ENCODE measurements around the gene THSD7B. TPM values are rescaled to one million over a fixed set of nuclear protein-coding genes. Genes with fewer than 3 reads are reported as not detected.

The THSD7B gene
- total and polyA plus RNA-seq, 9 of the 15 experiments (the other 6 are each of a cell fraction or from before 2014, with no cell fraction given): not detected

DNA sequence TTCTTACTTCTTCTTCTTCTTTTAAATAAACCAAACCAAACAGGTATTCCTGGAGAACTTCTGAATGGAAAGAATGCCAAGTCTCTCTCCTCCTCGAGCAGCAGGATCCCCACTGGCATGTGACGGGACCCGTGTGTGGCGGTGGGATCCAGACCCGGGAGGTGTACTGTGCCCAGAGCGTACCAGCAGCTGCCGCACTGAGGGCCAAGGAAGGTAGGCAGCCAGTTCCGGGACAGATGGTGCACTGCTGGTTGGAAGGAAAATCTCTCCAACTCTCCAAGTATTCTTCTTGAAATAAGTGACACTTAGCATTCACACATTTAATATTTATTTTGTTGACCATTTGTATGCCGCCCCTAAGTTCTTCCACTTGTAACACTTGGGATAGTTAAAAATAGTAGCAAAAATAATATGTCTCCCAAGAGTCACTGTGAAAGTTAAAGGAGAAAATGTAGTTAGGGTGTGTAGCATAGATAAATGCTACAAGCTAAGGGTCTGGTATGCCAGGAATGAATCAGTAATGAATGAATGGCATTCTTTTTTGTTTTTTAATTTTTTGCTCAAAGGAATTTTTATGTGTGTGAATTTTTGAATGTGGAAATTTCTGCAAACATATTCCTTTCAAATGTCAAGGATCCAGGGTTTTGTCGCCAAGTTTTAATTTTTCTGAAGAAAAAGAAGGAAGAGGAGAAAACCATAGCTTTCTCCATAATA is 349.9 kb downstream of the THSD7B start:
- no peak overlapping the region for H3K9ac ChIP-seq (ENCODE audit: insufficient read depth in 1 of 2, low read depth in 2 of 2, low read length in 2 of 2)
- ATAC-seq (no peak), FAIRE-seq (no peak), DNase-seq (ENCODE audit: extremely low read depth in 1 of 4, low spot score in 3 of 4) (no peak)
- no peak overlapping the region for H3K4me3 ChIP-seq
- H3K36me3 ChIP-seq (ENCODE audit: control insufficient read depth, insufficient read depth, low read length): no peaks in the 10 kb centered on the region
- no peaks in the 10 kb centered on the region for H3K9me1 ChIP-seq (ENCODE audit: control insufficient read depth, insufficient read depth, low read length)
- ChIA-PET POLR2A (no interaction called here), CTCF (ENCODE audit: low intra/inter-chr PET ratio) (no interaction called here)
- in situ Hi-C loops (cut with MboI) (no loop called here), intact Hi-C loops (cut with micrococcal nuclease) (no loop called here)
- no TSS peak for BruUV-seq (replicated peaks)
- H4K20me1 ChIP-seq (replicated peaks; ENCODE audit: control insufficient read depth, insufficient read depth, low read length): no peaks in the 10 kb centered on the region
- H3K4me2 ChIP-seq (ENCODE audit: insufficient read depth, low read length): no peak overlapping the region
- H3K27me3 ChIP-seq (ENCODE audit: control insufficient read depth in 2 of 2, insufficient read depth in 2 of 2, low read length in 2 of 2): no peaks in the 10 kb centered on the region
- H3K9me3 ChIP-seq (replicated peaks; ENCODE audit: control insufficient read depth, insufficient read depth, low read depth, low read length): 0 out of 2 replicates have a peak, but pooled peaks cover 2% of the 10 kb centered on the region
- H2AFZ ChIP-seq (ENCODE audit: low read depth, low read length): no peak overlapping the region
- TF ChIP-seq CHD1 (IDR thresholded peaks at IDR 0.05; ENCODE audit: low read length) (no peak), ZNF324 (CRISPR knock-in tag; IDR thresholded peaks at IDR 0.05) (no peak), ZNF239 (CRISPR knock-in tag; IDR thresholded peaks at IDR 0.05) (no peak), SRSF3 (IDR thresholded peaks at IDR 0.05; ENCODE audit: insufficient read depth, low read length) (no peak), SMARCC2 (IDR thresholded peaks at IDR 0.05; ENCODE audit: low read depth) (no peak), BCOR (IDR thresholded peaks at IDR 0.05) (no peak), FUS (optimal IDR thresholded peaks at IDR 0.05; ENCODE audit: low read depth, low read length) (no peak), ZFX (CRISPR knock-in tag; IDR thresholded peaks at IDR 0.05) (no peak), TSC22D4 (tag; IDR thresholded peaks at IDR 0.05) (no peak), ZNF766 (CRISPR knock-in tag; conservative IDR thresholded peaks at IDR 0.05) (no peak), KDM2B (CRISPR knock-in tag; IDR thresholded peaks at IDR 0.05) (no peak), MTA3 (IDR thresholded peaks at IDR 0.05; ENCODE audit: borderline replicate concordance) (no peak)
- TF ChIP-seq, protein P1, sequence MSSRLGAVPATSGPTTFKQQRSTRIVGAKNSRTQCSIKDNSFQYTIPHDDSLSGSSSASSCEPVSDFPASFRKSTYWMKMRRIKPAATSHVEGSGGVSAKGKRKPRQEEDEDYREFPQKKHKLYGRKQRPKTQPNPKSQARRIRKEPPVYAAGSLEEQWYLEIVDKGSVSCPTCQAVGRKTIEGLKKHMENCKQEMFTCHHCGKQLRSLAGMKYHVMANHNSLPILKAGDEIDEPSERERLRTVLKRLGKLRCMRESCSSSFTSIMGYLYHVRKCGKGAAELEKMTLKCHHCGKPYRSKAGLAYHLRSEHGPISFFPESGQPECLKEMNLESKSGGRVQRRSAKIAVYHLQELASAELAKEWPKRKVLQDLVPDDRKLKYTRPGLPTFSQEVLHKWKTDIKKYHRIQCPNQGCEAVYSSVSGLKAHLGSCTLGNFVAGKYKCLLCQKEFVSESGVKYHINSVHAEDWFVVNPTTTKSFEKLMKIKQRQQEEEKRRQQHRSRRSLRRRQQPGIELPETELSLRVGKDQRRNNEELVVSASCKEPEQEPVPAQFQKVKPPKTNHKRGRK (tag; IDR thresholded peaks at IDR 0.05): no peak
- TF ChIP-seq, protein P2, sequence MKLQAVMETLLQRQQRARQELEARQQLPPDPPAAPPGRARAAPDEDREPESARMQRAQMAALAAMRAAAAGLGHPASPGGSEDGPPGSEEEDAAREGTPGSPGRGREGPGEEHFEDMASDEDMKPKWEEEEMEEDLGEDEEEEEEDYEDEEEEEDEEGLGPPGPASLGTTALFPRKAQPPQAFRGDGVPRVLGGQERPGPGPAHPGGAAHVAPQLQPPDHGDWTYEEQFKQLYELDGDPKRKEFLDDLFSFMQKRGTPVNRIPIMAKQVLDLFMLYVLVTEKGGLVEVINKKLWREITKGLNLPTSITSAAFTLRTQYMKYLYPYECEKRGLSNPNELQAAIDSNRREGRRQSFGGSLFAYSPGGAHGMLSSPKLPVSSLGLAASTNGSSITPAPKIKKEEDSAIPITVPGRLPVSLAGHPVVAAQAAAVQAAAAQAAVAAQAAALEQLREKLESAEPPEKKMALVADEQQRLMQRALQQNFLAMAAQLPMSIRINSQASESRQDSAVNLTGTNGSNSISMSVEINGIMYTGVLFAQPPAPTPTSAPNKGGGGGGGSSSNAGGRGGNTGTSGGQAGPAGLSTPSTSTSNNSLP (IDR thresholded peaks at IDR 0.05; ENCODE audit: borderline replicate concordance, low read depth, low read length): no peak
- WGBS (ENCODE audit: insufficient coverage, low coverage, missing lambda C conversion rate): 0% methylated on average over 6 of the region's 10 CpGs
- no peaks in the 10 kb centered on the region for H3K4me1 ChIP-seq (replicated peaks in 1 of 2; ENCODE audit: control insufficient read depth in 2 of 2, insufficient read depth in 2 of 2, low read length in 2 of 2)
- H3K79me2 ChIP-seq (ENCODE audit: control insufficient read depth, insufficient read depth, low read length): no peaks in the 10 kb centered on the region
- no peak overlapping the region for H3K27ac ChIP-seq (ENCODE audit: extremely low read depth, low read depth, low read length)

Measured in K562 (cell line).